Measurements from ENCODE around the gene SLC26A11.

DNA sequence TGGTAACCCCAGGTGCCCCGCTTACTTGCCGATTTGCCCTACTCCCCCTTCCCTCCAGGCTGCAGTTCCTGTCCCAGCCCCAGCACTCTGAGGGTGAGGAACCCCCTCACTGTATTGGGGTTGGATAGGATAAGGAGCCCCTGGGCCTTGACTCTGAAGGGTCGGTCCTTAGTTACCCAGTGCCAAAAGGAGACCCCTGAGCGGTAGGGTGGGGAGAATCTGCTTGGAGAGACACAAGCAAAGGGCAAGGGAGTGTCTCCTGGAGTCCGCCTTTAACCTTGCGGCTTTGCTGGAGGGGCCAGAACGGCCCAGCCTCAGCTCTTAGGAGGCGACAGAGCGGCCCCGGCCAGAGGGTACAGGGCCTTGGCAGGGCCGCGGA is 37.4 kb upstream of the SLC26A11 start:
- TF ChIP-seq YY1 (IDR thresholded peaks at IDR 0.05; ENCODE audit: insufficient read depth, insufficient read length) (no peak), SUZ12 (IDR thresholded peaks at IDR 0.05; ENCODE audit: extremely low read depth, insufficient read depth, insufficient read length) (no peak), ZNF274 (IDR thresholded peaks at IDR 0.05; ENCODE audit: low read depth, low read length) (no peak)

Measured in NT2/D1 (cell line).